ENCODE data around the gene DENND1B. TPM values are rescaled to one million over a fixed set of nuclear protein-coding genes. Genes with fewer than 3 reads are reported as not detected.
A peak's percentile ranks its signal among the peaks of the same experiment; 100 is the strongest.

Gene DENND1B
- total RNA-seq, 1 experiment from 2014 or later = 6.3 TPM

- Histone ChIP-seq H3K14ac (ENCODE audit: insufficient read depth, low read length) (no peak overlapping the region; the same call in 1 of the 2 replicates), H3K27me3 (ENCODE audit: insufficient read depth, low read length) (no peaks in the 10 kb centered on the region), H3K79me1 (ENCODE audit: insufficient read depth, low read depth, low read length, poor library complexity, severe bottlenecking) (no peaks in the 10 kb centered on the region), H2BK5ac (ENCODE audit: insufficient read length, low read length) (no peak overlapping the region), H3K4ac (ENCODE audit: low read depth, low read length) (no peak overlapping the region), H3K79me2 (ENCODE audit: insufficient read depth, low read length) (no peaks in the 10 kb centered on the region), H2BK12ac (ENCODE audit: insufficient read length, low read depth, low read length) (no peak overlapping the region), H3K27ac (ENCODE audit: insufficient read length, low read depth, low read length) (no peak overlapping the region), H4K91ac (ENCODE audit: insufficient read length, low read depth, low read length) (no peak overlapping the region), H3K23ac (ENCODE audit: insufficient read length, low read depth, low read length) (no peak overlapping the region), H3T11ph (ENCODE audit: low read length) (no peak overlapping the region), H2BK15ac (ENCODE audit: low read depth, low read length) (no peak overlapping the region), H3K56ac (ENCODE audit: insufficient read length, low read depth, low read length) (no peak overlapping the region), H4K20me1 (ENCODE audit: control insufficient read depth, insufficient read depth, insufficient read length) (no peaks in the 10 kb centered on the region), H4K8ac (replicated peaks; ENCODE audit: insufficient read length, low read depth, low read length) (no peak overlapping the region), H3K9ac (ENCODE audit: extremely low read depth, insufficient read length, low read length) (no peak overlapping the region), H2BK120ac (ENCODE audit: low read depth, low read length, poor library complexity, severe bottlenecking) (no peak overlapping the region), H3K18ac (ENCODE audit: insufficient read length, low read depth, low read length) (no peak overlapping the region), H3K9me3 (ENCODE audit: control insufficient read depth, low read depth, low read length) (no peaks in the 10 kb centered on the region), H2AFZ (ENCODE audit: low read length) (no peak overlapping the region), H4K5ac (ENCODE audit: insufficient read length, low read depth, low read length) (no peak overlapping the region), H3K23me2 (ENCODE audit: insufficient read length, low read depth, low read length, poor library complexity, severe bottlenecking) (peaks cover 3% of the 10 kb centered on the region), H3K4me2 (ENCODE audit: insufficient read depth, insufficient read length, low read length) (no peak overlapping the region), H3K4me1 (ENCODE audit: insufficient read depth, low read length) (peaks cover 4% of the 10 kb centered on the region; the same call in 1 of the 2 replicates), H2AK5ac (ENCODE audit: insufficient read length, low read length) (no peak overlapping the region), H2BK20ac (ENCODE audit: low read depth, low read length, poor library complexity, severe bottlenecking) (no peak overlapping the region)
- H3K9me3 Mint-ChIP-seq = no peaks in the 10 kb centered on the region; a peak in 1 of 5 replicates
- no peak overlapping the region for H3K4me3 Mint-ChIP-seq
- H3K4me1 Mint-ChIP-seq = peaks cover 2 to 6% of the 10 kb centered on the region in 2 experiments; a peak in 3 of 4 replicates
- no peak for TF ChIP-seq CTCF (conservative IDR thresholded peaks at IDR 0.05)
- H3K27me3 Mint-ChIP-seq (ENCODE audit: low read depth) = no peaks in the 10 kb centered on the region
- H3K36me3 Mint-ChIP-seq (ENCODE audit: insufficient read depth in 1 of 3, low read depth in 3 of 3) = peaks cover 0 to 2% (median 0%) of the 10 kb centered on the region in 3 experiments; a peak in 1 of 7 replicates
- peak overlapping the region in 1 of 3 experiments; percentile 34; a peak in 1 of 7 replicates for H3K27ac Mint-ChIP-seq
- no CpG with 5 or more reads among the region's 2 CpGs for WGBS (ENCODE audit: extremely low coverage, insufficient read length, low lambda C conversion rate)
- DNase-seq = no peak
These were observed 141.7 kb downstream of the DENND1B start for GRCh38 chr1:197633447-197634078.
